BLaER1 treated with 17β-estradiol and CSF1 and Interleukin-3, amounts not matched to agents 10 nM and 100 nM (cell line): ENCODE results near the gene PTMS.

Experiments
- H3K27ac ChIP-seq, 11 experiments: shearing (Covaris generic); formaldehyde crosslinking; 2 replicates each; pipeline ENCODE4 v1.8.1; 2022
- H3K27me3 ChIP-seq, 11 experiments: shearing (Covaris generic); formaldehyde crosslinking; 2 replicates each; pipeline ENCODE4 v1.8.1; 2022
- H3K36me3 ChIP-seq, 11 experiments: shearing (Covaris generic); formaldehyde crosslinking; 2 replicates each; pipeline ENCODE4 v1.8.1; 2022
- H3K4me1 ChIP-seq, 10 experiments: shearing (Covaris generic); formaldehyde crosslinking; 2 replicates each; pipeline ENCODE4 v1.8.1; 2022
- H3K4me2 ChIP-seq, 11 experiments: shearing (Covaris generic); formaldehyde crosslinking; 2 replicates each; pipeline ENCODE4 v1.8.1; 2022
- H3K4me3 ChIP-seq, 10 experiments: shearing (Covaris generic); formaldehyde crosslinking; 2 replicates each; pipeline ENCODE4 v1.8.1; 2022
- H3K9ac ChIP-seq, 11 experiments: shearing (Covaris generic); formaldehyde crosslinking; 2 replicates each; pipeline ENCODE4 v1.8.1; 2022
- H3K9me3 ChIP-seq, 11 experiments: shearing (Covaris generic); formaldehyde crosslinking; replicated peaks in 1 of 11; 2 replicates each; pipeline ENCODE4 v1.8.1; 2022
- H4K20me1 ChIP-seq, 11 experiments: shearing (Covaris generic); formaldehyde crosslinking; 2 replicates each; pipeline ENCODE4 v1.8.1; 2022
- Cebpa-rat ChIP-seq, 11 experiments: shearing (Covaris generic); IDR thresholded peaks; 2 replicates each; pipeline ENCODE4 v1.8.1; 2022

PTMS gene

GRCh38 chr12:6777386-6777785 lies 11.2 kb downstream of the PTMS start:
- peak overlapping the region in 1 of 11 experiments; percentile 7; a peak in 2 of 22 replicates for H3K9ac ChIP-seq
- TF ChIP-seq Cebpa-rat (IDR thresholded peaks at IDR 0.05), result no peak
- no peaks in the 10 kb centered on the region for H3K9me3 ChIP-seq
- no peaks in the 10 kb centered on the region for H3K36me3 ChIP-seq
- H3K4me3 ChIP-seq, result no peak overlapping the region
- no peak overlapping the region for H3K27ac ChIP-seq
- peaks cover 38 to 50% (median 43%) of the 10 kb centered on the region in 10 experiments for H3K4me1 ChIP-seq
- H3K27me3 ChIP-seq, result peaks cover 64 to 93% (median 82%) of the 10 kb centered on the region in 11 experiments
- peaks cover 0 to 27% (median 10%) of the 10 kb centered on the region in 11 experiments; a peak in 8 of 22 replicates for H4K20me1 ChIP-seq
- peak overlapping the region in 4 of 11 experiments; percentile 84 to 98 (median 91); a peak in 6 of 22 replicates for H3K4me2 ChIP-seq

DNA sequence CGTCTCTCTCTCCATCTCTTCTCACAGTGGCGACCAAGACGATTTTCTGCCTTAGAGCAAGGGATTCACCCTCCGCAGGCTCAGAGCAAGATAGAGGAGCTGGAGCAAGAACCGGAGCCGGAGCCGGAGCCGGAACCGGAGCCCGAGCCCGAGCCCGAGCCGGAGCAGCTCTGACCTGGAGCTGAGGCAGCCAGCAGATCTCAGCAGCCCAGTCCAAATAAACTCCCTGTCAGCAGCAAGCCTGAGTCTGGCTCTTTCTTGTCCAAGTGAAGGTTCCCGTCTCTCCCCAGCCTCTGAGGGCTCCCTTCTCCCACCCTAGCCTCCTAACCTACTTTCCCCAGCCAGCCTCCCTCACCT lies 12.0 kb downstream of the PTMS start:
- Histone ChIP-seq H3K9me3 (no peaks in the 10 kb centered on the region), H3K27ac (peak overlapping the region in 2 of 11 experiments; percentile 3 to 11; a peak in 1 of 22 replicates), H3K4me1 (peaks cover 38 to 50% (median 47%) of the 10 kb centered on the region in 10 experiments), H4K20me1 (peaks cover 0 to 28% (median 6%) of the 10 kb centered on the region in 11 experiments; a peak in 8 of 22 replicates), H3K36me3 (no peaks in the 10 kb centered on the region), H3K4me2 (peak overlapping the region; percentile 84 to 98 (median 89)), H3K27me3 (peaks cover 63 to 93% (median 82%) of the 10 kb centered on the region in 11 experiments), H3K4me3 (peak overlapping the region; percentile 42 to 69 (median 53); a peak in 16 of 20 replicates), H3K9ac (peak overlapping the region; percentile 24 to 56 (median 46); a peak in 15 of 22 replicates)
- no peak for TF ChIP-seq Cebpa-rat (IDR thresholded peaks at IDR 0.05)

DNA sequence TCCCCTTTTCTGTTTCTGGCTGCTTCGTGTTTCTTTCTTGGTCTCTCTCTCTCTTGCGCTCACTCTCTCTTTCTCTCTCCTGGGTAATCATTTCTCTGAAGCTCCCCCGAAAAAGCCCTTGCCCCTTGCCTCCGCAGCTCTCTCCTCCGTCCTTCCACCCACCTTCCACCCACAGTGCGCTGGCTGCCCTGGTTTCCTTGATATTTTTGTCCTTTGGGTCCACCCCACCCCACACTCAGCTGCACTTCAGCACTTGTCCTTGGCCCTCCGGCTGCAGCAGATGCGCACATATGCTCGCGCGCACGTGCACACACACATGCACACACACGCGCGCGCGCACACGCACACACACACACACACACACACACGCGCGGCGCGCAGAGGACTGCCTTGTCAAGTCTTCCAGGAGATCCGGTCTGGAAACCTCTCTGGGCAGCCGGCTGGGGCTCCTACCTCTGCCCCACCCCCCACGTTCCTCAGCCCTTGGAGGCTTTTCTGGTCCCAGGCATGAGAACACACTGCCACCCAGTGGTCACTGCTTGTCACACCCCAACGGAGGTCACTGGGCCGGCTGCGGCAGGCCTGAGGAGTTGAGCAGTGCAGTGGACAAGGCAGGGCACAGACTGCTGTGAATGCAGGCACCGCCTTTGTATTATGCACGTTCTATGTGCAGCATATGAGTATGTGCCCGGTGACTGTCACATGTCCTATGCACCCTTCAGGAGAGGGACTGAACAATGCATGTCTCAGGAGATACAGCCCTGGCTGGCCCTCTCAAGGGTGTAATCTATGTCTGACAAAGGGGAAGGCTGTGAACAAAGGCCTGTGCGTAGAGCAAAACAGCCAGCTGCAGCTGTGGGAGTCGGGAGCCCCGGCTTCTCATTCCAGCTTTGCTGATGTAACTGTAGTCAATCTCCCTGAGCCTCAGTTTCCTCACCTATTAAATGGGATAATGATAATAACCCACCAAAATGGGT lies 12.7 kb downstream of the PTMS start:
- H3K9ac ChIP-seq, result peak overlapping the region; percentile 24 to 56 (median 46); a peak in 18 of 22 replicates
- peak overlapping the region; percentile 42 to 69 (median 53) for H3K4me3 ChIP-seq
- no peaks in the 10 kb centered on the region for H3K36me3 ChIP-seq
- H4K20me1 ChIP-seq, result peaks cover 0 to 27% (median 0%) of the 10 kb centered on the region in 11 experiments; a peak in 7 of 22 replicates
- H3K27me3 ChIP-seq, result peaks cover 57 to 93% (median 82%) of the 10 kb centered on the region in 11 experiments
- H3K9me3 ChIP-seq, result no peaks in the 10 kb centered on the region
- TF ChIP-seq Cebpa-rat (IDR thresholded peaks at IDR 0.05), result no peak
- H3K4me1 ChIP-seq, result peaks cover 44 to 56% (median 53%) of the 10 kb centered on the region in 10 experiments
- H3K27ac ChIP-seq, result peak overlapping the region in 2 of 11 experiments; percentile 3 to 11; a peak in 1 of 22 replicates
- peak overlapping the region; percentile 84 to 98 (median 89) for H3K4me2 ChIP-seq

DNA sequence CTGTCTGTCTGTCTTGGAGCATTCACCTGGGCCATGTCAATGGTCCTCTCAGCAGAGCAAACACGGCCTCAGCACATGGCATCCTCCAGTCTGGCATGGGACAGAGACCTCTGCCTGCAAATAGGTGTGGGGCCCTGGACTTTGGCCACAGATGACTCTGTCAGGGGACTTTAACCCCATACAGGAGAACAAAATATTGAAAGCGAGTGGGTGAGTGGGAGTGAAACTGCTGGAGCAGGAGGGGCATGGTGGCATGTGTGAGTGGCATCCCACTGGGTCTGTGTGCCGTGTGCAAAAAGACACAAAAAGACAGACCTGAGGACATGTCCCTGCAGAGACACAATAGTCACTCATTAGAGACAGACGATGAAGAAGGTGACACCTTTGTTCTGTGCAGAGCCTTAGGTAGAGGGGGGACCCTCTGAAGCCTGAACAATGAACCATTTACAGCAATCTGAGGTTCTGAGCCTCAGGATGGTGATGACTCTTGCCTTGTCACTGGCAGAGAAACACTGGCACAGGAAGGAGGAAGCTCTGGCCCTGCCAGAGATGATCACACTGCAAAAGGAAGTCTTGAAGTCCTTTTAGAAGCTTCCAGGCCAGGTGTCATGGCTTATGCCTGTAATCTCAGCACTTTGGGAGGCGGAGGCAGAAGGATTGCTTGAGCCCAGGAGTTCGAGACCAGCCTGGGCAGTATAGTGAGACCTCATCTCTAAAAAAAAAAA lies 13.7 kb downstream of the PTMS start:
- H3K9ac ChIP-seq, result peak overlapping the region in 2 of 11 experiments; percentile 4 to 10; a peak in 1 of 22 replicates
- H3K4me2 ChIP-seq, result peak overlapping the region; percentile 13 to 94 (median 88); a peak in 16 of 22 replicates
- H3K4me3 ChIP-seq, result no peak overlapping the region
- H3K4me1 ChIP-seq, result peaks cover 54 to 66% (median 63%) of the 10 kb centered on the region in 10 experiments
- peaks cover 0 to 18% (median 0%) of the 10 kb centered on the region in 11 experiments; a peak in 6 of 22 replicates for H4K20me1 ChIP-seq
- H3K36me3 ChIP-seq, result no peaks in the 10 kb centered on the region
- no peak overlapping the region for H3K27ac ChIP-seq
- TF ChIP-seq Cebpa-rat (IDR thresholded peaks at IDR 0.05), result no peak
- H3K27me3 ChIP-seq, result peaks cover 47 to 93% (median 82%) of the 10 kb centered on the region in 11 experiments
- H3K9me3 ChIP-seq, result no peaks in the 10 kb centered on the region

- H3K4me1 ChIP-seq, result peaks cover 57 to 70% (median 67%) of the 10 kb centered on the region in 10 experiments
- H3K4me3 ChIP-seq, result no peak overlapping the region
- H3K27me3 ChIP-seq, result peaks cover 40 to 93% (median 82%) of the 10 kb centered on the region in 11 experiments
- H3K9ac ChIP-seq, result no peak overlapping the region; a peak in 1 of 22 replicates
- no peaks in the 10 kb centered on the region for H3K36me3 ChIP-seq
- H3K27ac ChIP-seq, result no peak overlapping the region
- H4K20me1 ChIP-seq, result peaks cover 0 to 20% (median 0%) of the 10 kb centered on the region in 11 experiments; a peak in 5 of 22 replicates
- no peaks in the 10 kb centered on the region for H3K9me3 ChIP-seq
- H3K4me2 ChIP-seq, result peak overlapping the region; percentile 13 to 94 (median 88); a peak in 14 of 22 replicates
- TF ChIP-seq Cebpa-rat (IDR thresholded peaks at IDR 0.05), result no peak
Observed at GRCh38 chr12:6780573-6780972, 14.4 kb downstream of the PTMS start.

- Histone ChIP-seq H3K36me3 (no peaks in the 10 kb centered on the region), H3K4me2 (peak overlapping the region in 9 of 11 experiments; percentile 31 to 87 (median 68); a peak in 13 of 22 replicates), H4K20me1 (peaks cover 0 to 19% (median 0%) of the 10 kb centered on the region in 11 experiments; a peak in 5 of 22 replicates), H3K9ac (peak overlapping the region in 1 of 11 experiments; percentile 1; a peak in 1 of 22 replicates), H3K4me3 (no peak overlapping the region), H3K27ac (no peak overlapping the region), H3K9me3 (no peaks in the 10 kb centered on the region), H3K4me1 (peaks cover 57 to 76% (median 70%) of the 10 kb centered on the region in 10 experiments), H3K27me3 (peaks cover 24 to 92% (median 81%) of the 10 kb centered on the region in 11 experiments)
- TF ChIP-seq Cebpa-rat (IDR thresholded peaks at IDR 0.05), result no peak
Observed at GRCh38 chr12:6782119-6782518, 16.0 kb downstream of the PTMS start.

DNA sequence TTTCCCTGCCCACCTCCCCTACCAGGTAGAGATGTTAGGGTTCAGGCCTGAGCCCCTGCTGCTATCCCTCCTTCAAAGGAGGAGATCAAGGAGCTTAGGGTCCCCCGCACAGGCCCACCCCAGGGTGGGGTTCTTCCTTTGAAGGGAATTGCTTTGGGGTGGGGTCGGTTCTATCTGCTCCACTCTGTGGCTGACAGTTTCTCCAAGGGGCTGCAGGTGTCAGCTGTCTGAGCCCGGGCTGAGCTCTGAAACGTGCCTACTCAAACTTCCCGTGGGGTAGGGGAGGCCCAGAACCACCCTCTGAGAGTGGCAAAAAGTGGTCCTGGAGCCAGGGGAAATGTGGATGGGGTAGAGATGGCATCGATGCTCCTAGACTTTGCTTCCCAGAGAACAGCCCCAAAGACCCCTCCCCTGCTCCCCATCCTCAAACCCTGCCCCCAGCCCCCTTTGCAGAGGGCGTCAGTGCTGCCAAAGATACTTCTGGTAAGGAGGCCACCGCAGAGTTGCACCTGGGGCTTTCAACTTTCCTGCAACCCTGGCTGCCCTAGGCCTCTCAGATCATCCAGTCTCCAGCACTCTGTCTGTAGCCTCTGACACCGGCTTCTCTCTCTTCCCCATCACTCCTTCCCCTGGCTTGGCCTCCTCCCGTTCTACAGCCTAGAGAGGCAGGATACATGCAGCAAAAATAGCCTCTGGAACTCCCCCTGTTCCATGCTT lies 16.8 kb downstream of the PTMS start:
- TF ChIP-seq Cebpa-rat (IDR thresholded peaks at IDR 0.05), result no peak
- peak overlapping the region in 4 of 11 experiments; percentile 1 to 37 (median 22); a peak in 2 of 22 replicates for H3K9ac ChIP-seq
- H3K36me3 ChIP-seq, result no peaks in the 10 kb centered on the region
- H3K9me3 ChIP-seq, result no peaks in the 10 kb centered on the region
- H3K27me3 ChIP-seq, result peaks cover 15 to 92% (median 81%) of the 10 kb centered on the region in 11 experiments
- H3K4me1 ChIP-seq, result peaks cover 53 to 78% (median 69%) of the 10 kb centered on the region in 10 experiments
- no peak overlapping the region; a peak in 2 of 20 replicates for H3K4me3 ChIP-seq
- peak overlapping the region; percentile 52 to 87 (median 68); a peak in 18 of 22 replicates for H3K4me2 ChIP-seq
- no peak overlapping the region for H3K27ac ChIP-seq
- H4K20me1 ChIP-seq, result peaks cover 0 to 12% (median 0%) of the 10 kb centered on the region in 11 experiments; a peak in 5 of 22 replicates

DNA sequence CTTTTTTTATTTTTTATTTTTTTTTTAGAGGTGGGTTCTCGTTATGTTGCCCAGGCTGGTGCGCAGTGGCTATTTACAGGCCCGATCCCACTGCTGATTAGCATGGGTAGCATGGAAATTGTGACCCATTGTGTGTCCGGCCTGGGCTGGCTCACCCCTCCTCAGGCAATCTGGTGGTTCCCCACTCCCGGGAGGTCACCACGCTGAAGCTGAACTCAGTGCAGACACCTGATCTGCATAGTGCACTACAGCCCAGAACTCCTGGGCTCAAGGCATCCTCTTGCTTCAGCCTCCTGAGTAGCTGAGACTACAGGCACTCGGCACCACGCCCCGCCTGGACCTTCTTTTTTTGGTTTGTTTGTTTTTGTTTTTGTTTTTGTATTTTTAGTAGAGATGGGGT lies 17.7 kb downstream of the PTMS start:
- Histone ChIP-seq H3K36me3 (no peaks in the 10 kb centered on the region), H3K4me2 (peak overlapping the region; percentile 52 to 87 (median 68); a peak in 20 of 22 replicates), H3K27ac (no peak overlapping the region), H3K9me3 (no peaks in the 10 kb centered on the region), H3K4me1 (peaks cover 45 to 78% (median 61%) of the 10 kb centered on the region in 10 experiments), H4K20me1 (peaks cover 0 to 12% (median 0%) of the 10 kb centered on the region in 11 experiments; a peak in 4 of 22 replicates), H3K9ac (no peak overlapping the region), H3K4me3 (no peak overlapping the region), H3K27me3 (peaks cover 14 to 93% (median 81%) of the 10 kb centered on the region in 11 experiments)
- no peak for TF ChIP-seq Cebpa-rat (IDR thresholded peaks at IDR 0.05)
